HepG2 (cell line): ENCODE results near the gene AREL1. TPM values are rescaled to one million over a fixed set of nuclear protein-coding genes. Genes with fewer than 3 reads are reported as not detected.

Source experiments
- ATAC-seq: fragments of 200-7000 bp; cut with Tn5 transposase; 3 replicates; pipeline ENCODE4 v1.9.1; 2020; ENCODE audit warnings: mild to moderate bottlenecking, moderate library complexity
- BruUV-seq: library from RNA; stranded (reverse); fragments of 400-500 nt; replicated peaks from 2 replicates; lab custom pipeline; 2021; lab: Mats Ljungman, UMichigan
- CTCF ChIA-PET: fragments of 300-600 bp; formaldehyde crosslinking; extraction: SDS; loops from one replicate; lab custom pipeline; 2021; ENCODE audit warnings: low total read pairs, inconsistent platforms, low intra/inter-chr PET ratio; lab: Yijun Ruan, JAX
- POLR2A ChIA-PET: fragments of 350-600 bp; sonication (Branson Sonifier 250); formaldehyde crosslinking; loops from one replicate; lab custom pipeline; 2020; ENCODE audit warnings: antibody characterized with exemption, inconsistent platforms; lab: Yijun Ruan, JAX
- DNase-seq: peaks from one replicate; pipeline ENCODE4 v3.0.0-alpha.2; 2015; ENCODE audit warnings: low spot score
- FAIRE-seq: peaks from 3 replicates; lab custom pipeline; 2011; peaks lifted over from hg19 to GRCh38; lab: Jason Lieb, UNC
- H2AFZ ChIP-seq: one replicate; pipeline ENCODE4 v1.6.1; 2011; ENCODE audit warnings: low read length, inconsistent platforms
- H3K27ac ChIP-seq: fragments of 300-600 bp; 3 replicates; pipeline ENCODE4 v1.8.0; 2011; ENCODE audit warnings: mixed run types, mild to moderate bottlenecking, mixed read lengths, low read length, inconsistent platforms; ENCODE audit not compliant: insufficient read depth; ENCODE audit errors: extremely low read length
- H3K27me3 ChIP-seq, 2 experiments: fragments of 200-600 bp in 1 of 2; 2 replicates in 1 of 2; 3 replicates in 1 of 2; pipeline versions ENCODE4 v1.6.0 to v1.8.0; 2011; ENCODE audit warnings: low read length in 2 of 2, mild to moderate bottlenecking in 2 of 2, moderate library complexity in 2 of 2, inconsistent platforms in 1 of 2; ENCODE audit not compliant: insufficient read depth in 2 of 2, control insufficient read depth in 1 of 2
- H3K36me3 ChIP-seq, 2 experiments: fragments of 200-600 bp in 1 of 2; replicated peaks in 1 of 2; 2 replicates in 1 of 2; 3 replicates in 1 of 2; pipeline versions ENCODE4 v1.5.1 to v1.8.0; 2011; ENCODE audit warnings: low read length in 2 of 2, inconsistent platforms in 1 of 2; ENCODE audit not compliant: insufficient read depth in 2 of 2, control insufficient read depth in 1 of 2
- H3K4me1 ChIP-seq: 2 replicates; pipeline ENCODE4 v1.5.1; 2012; ENCODE audit warnings: low read length, inconsistent platforms; ENCODE audit not compliant: insufficient read depth
- H3K4me2 ChIP-seq: 2 replicates; pipeline ENCODE4 v1.6.0; 2011; ENCODE audit warnings: low read depth, low read length, inconsistent platforms
- H3K4me3 ChIP-seq, 3 experiments: fragments of 200-600 bp in 1 of 3; sonication (generic), shearing (Covaris generic) in 1 of 3; replicated peaks in 1 of 3; 2 replicates each; pipeline ENCODE4 v1.5.1; 2011 to 2016; ENCODE audit warnings: low read length in 3 of 3, inconsistent platforms in 2 of 3, low read depth in 2 of 3, mild to moderate bottlenecking in 2 of 3, control low read depth in 1 of 3, mixed read lengths in 1 of 3; ENCODE audit not compliant: insufficient read depth in 1 of 3
- H3K79me2 ChIP-seq: one replicate; pipeline ENCODE4 v1.6.1; 2011; ENCODE audit warnings: low read length, inconsistent platforms; ENCODE audit not compliant: insufficient read depth
- H3K9ac ChIP-seq: 2 replicates; pipeline ENCODE4 v1.6.0; 2011; ENCODE audit warnings: mild to moderate bottlenecking, low read depth, low read length, inconsistent platforms; ENCODE audit not compliant: insufficient read depth
- H3K9me3 ChIP-seq: 2 replicates; pipeline ENCODE4 v1.5.1; 2012; ENCODE audit warnings: mild to moderate bottlenecking, low read length
- H4K20me1 ChIP-seq: 2 replicates; pipeline ENCODE4 v1.6.0; 2011; ENCODE audit warnings: inconsistent platforms, mild to moderate bottlenecking, low read length, moderate library complexity; ENCODE audit not compliant: insufficient read depth
- HOXA5 ChIP-seq: sonication (generic); formaldehyde crosslinking; IDR thresholded peaks from 2 replicates; pipeline ENCODE4 v1.4.0; 2020; ENCODE audit warnings: missing genetic modification reagents
- POGZ ChIP-seq: sonication (generic); formaldehyde crosslinking; IDR thresholded peaks from 2 replicates; pipeline ENCODE4 v1.4.0; 2020; ENCODE audit warnings: mild to moderate bottlenecking, missing genetic modification reagents
- REPIN1 ChIP-seq: sonication (generic); formaldehyde crosslinking; IDR thresholded peaks from 2 replicates; pipeline ENCODE4 v1.8.0; 2022; ENCODE audit warnings: missing genetic modification reagents, low read depth, mild to moderate bottlenecking, borderline replicate concordance
- RFXAP ChIP-seq: sonication (generic); formaldehyde crosslinking; IDR thresholded peaks from 2 replicates; pipeline ENCODE4 v1.4.0; 2020; ENCODE audit warnings: missing genetic modification reagents, borderline replicate concordance
- TCF12 ChIP-seq, 2 experiments: fragments of 450-650 bp in 1 of 2; sonication (generic) in 1 of 2; formaldehyde crosslinking in 1 of 2; IDR thresholded peaks; 2 replicates each; pipeline versions ENCODE4 v1.6.1 to v1.8.0; 2017 to 2022; ENCODE audit warnings: antibody characterized with exemption in 1 of 2, mild to moderate bottlenecking in 1 of 2, missing genetic modification reagents in 1 of 2, moderate library complexity in 1 of 2
- ZNF629 ChIP-seq: sonication (generic); formaldehyde crosslinking; conservative IDR thresholded peaks from 2 replicates; pipeline ENCODE4 v1.5.0; 2020; ENCODE audit warnings: missing genetic modification reagents
- WGBS: methylation state at CpG from one replicate; pipeline ENCODE4 v1.1.6; 2017; ENCODE audit warnings: low lambda C conversion rate; 5-methylcytosine and 5-hydroxymethylcytosine counted together
- in situ Hi-C: cut with HindIII; loops from 2 replicates; pipeline ENCODE4 v1.10.0; 2017; ENCODE audit warnings: low pct_unique_long_range_greater_than_20kb; ENCODE audit not compliant: extremely low pct_ligation_motif_present
- intact Hi-C: fragments of 100-400 bp; cut with micrococcal nuclease; formaldehyde crosslinking; loops from one replicate; pipeline ENCODE4 v1.10.0; 2022; ENCODE audit not compliant: unreplicated experiment
- polyA plus RNA-seq, 8 experiments: library from polyadenylated mRNA; depleted of rRNA in 3 of 8; stranded (reverse) in 7 of 8; unstranded in 1 of 8; fragments of >200 nt; fragmentation: Illumina TruSeq in 4 of 8; extraction: Trizol in 4 of 8; gene quantifications; 2 replicates each; pipeline versions ENCODE4 v1.2.1 to v1.2.3, GENCODE V29; 2011 to 2016; ENCODE audit warnings: low read depth in 4 of 8, missing spikeins in 1 of 8, mixed read lengths in 1 of 8; ENCODE audit not compliant: insufficient read depth in 1 of 8
- total RNA-seq, 5 experiments: library from RNA; depleted of rRNA; stranded (reverse); fragments of >200 nt; fragmentation: Illumina TruSeq; extraction: Trizol; gene quantifications; 2 replicates each; pipeline ENCODE4 v1.2.3, GENCODE V29; 2016; ENCODE audit warnings: low read depth in 1 of 5
- TF ChIP-seq, protein P1 (sequence below): sonication (generic); formaldehyde crosslinking; IDR thresholded peaks from 2 replicates; pipeline ENCODE4 v1.9.0; 2022; ENCODE audit warnings: missing genetic modification reagents, mild to moderate bottlenecking, borderline replicate concordance
- TF ChIP-seq, protein P2 (sequence below): sonication (generic); formaldehyde crosslinking; IDR thresholded peaks from 2 replicates; pipeline ENCODE4 v1.4.0; 2020; ENCODE audit warnings: mild to moderate bottlenecking, missing genetic modification reagents, borderline replicate concordance

Gene AREL1
- total and polyA plus RNA-seq, 2 of the 13 experiments (the other 11 are each of a cell fraction or from before 2014, with no cell fraction given), result 21.3 to 25.4 TPM

- FAIRE-seq (no peak), DNase-seq (peak; percentile 8), ATAC-seq (no peak)
- in situ Hi-C loops (no loop called here), intact Hi-C loops (loop anchor here (2.0 kb wide), 1 partner anchor 51 kb away; the partner anchor contains the start of gene YLPM1)
- H3K4me1 ChIP-seq, result peaks cover 38% of the 10 kb centered on the region
- ChIA-PET POLR2A (interaction anchor here (0.8 kb wide), 1 partner anchor 100 kb away, joined by 3 read pairs; the partner anchor contains the start of gene LTBP2), CTCF (no interaction called here)
- H3K27me3 ChIP-seq, result no peaks in the 10 kb centered on the region; a peak in 1 of 5 replicates
- TF ChIP-seq REPIN1 (CRISPR knock-in tag) (no peak), ZNF629 (CRISPR knock-in tag) (0 out of 2 replicates have a peak, but pooled peaks have one; percentile 28)
- TF ChIP-seq, protein P1, sequence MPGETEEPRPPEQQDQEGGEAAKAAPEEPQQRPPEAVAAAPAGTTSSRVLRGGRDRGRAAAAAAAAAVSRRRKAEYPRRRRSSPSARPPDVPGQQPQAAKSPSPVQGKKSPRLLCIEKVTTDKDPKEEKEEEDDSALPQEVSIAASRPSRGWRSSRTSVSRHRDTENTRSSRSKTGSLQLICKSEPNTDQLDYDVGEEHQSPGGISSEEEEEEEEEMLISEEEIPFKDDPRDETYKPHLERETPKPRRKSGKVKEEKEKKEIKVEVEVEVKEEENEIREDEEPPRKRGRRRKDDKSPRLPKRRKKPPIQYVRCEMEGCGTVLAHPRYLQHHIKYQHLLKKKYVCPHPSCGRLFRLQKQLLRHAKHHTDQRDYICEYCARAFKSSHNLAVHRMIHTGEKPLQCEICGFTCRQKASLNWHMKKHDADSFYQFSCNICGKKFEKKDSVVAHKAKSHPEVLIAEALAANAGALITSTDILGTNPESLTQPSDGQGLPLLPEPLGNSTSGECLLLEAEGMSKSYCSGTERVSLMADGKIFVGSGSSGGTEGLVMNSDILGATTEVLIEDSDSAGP (CRISPR knock-in tag), result no peak
- no peak overlapping the region for H3K27ac ChIP-seq
- no peak overlapping the region for H2AFZ ChIP-seq
- H3K9me3 ChIP-seq, result no peaks in the 10 kb centered on the region
- peak overlapping the region; percentile 92 for H3K4me2 ChIP-seq
- H4K20me1 ChIP-seq, result no peaks in the 10 kb centered on the region
- H3K4me3 ChIP-seq, result peak overlapping the region; percentile 84 to 92 (median 86)
- 22% methylated on average over 5 of the region's 5 CpGs for WGBS
- no TSS peak for BruUV-seq
- peaks cover 68% of the 10 kb centered on the region for H3K79me2 ChIP-seq
- H3K36me3 ChIP-seq, result peaks cover 0 to 10% of the 10 kb centered on the region in 2 experiments; a peak in 3 of 5 replicates
- H3K9ac ChIP-seq, result peak overlapping the region; percentile 90
Measured at GRCh38 chr14:74711651-74712050, 1.2 kb downstream of the AREL1 start.

DNA sequence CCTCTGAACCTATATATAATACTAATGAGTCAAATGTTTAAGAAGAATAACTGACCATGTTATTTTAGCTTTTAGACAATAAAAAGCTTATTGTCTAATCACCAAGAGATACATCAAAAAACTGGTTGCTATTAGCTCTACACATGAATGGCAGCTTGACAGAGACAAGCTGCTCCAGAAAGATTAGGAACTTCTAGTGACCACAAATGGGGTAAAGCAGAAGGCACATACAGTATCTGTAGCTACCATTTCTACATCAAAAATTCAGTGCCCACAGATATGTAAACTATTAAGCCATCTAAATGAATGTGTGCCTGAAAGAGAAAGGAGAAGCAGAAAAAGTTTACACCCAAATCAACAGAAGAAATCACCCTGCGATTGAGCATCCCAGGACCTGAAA, 2.4 kb downstream of the AREL1 start:
- peaks cover 0 to 3% of the 10 kb centered on the region in 2 experiments; a peak in 3 of 5 replicates for H3K36me3 ChIP-seq
- no peak overlapping the region for H2AFZ ChIP-seq
- peaks cover 78% of the 10 kb centered on the region for H3K79me2 ChIP-seq
- no peaks in the 10 kb centered on the region for H3K9me3 ChIP-seq
- intact Hi-C loops, result no loop called here
- no peak overlapping the region for H3K4me3 ChIP-seq
- H4K20me1 ChIP-seq, result no peaks in the 10 kb centered on the region
- DNase-seq (no peak), FAIRE-seq (no peak), ATAC-seq (no peak)
- no peaks in the 10 kb centered on the region; a peak in 1 of 5 replicates for H3K27me3 ChIP-seq
- no peak overlapping the region for H3K27ac ChIP-seq
- no peak overlapping the region for H3K4me2 ChIP-seq
- POLR2A ChIA-PET, result no interaction called here
- H3K9ac ChIP-seq, result no peak overlapping the region
- CTCF ChIA-PET, result no interaction called here
- in situ Hi-C loops, result no loop called here
- no TSS peak for BruUV-seq
- WGBS, result 100% methylated on average over 1 of the region's 1 CpG
- peaks cover 38% of the 10 kb centered on the region for H3K4me1 ChIP-seq
- TF ChIP-seq RFXAP (CRISPR knock-in tag), result no peak
- TF ChIP-seq, protein P2, sequence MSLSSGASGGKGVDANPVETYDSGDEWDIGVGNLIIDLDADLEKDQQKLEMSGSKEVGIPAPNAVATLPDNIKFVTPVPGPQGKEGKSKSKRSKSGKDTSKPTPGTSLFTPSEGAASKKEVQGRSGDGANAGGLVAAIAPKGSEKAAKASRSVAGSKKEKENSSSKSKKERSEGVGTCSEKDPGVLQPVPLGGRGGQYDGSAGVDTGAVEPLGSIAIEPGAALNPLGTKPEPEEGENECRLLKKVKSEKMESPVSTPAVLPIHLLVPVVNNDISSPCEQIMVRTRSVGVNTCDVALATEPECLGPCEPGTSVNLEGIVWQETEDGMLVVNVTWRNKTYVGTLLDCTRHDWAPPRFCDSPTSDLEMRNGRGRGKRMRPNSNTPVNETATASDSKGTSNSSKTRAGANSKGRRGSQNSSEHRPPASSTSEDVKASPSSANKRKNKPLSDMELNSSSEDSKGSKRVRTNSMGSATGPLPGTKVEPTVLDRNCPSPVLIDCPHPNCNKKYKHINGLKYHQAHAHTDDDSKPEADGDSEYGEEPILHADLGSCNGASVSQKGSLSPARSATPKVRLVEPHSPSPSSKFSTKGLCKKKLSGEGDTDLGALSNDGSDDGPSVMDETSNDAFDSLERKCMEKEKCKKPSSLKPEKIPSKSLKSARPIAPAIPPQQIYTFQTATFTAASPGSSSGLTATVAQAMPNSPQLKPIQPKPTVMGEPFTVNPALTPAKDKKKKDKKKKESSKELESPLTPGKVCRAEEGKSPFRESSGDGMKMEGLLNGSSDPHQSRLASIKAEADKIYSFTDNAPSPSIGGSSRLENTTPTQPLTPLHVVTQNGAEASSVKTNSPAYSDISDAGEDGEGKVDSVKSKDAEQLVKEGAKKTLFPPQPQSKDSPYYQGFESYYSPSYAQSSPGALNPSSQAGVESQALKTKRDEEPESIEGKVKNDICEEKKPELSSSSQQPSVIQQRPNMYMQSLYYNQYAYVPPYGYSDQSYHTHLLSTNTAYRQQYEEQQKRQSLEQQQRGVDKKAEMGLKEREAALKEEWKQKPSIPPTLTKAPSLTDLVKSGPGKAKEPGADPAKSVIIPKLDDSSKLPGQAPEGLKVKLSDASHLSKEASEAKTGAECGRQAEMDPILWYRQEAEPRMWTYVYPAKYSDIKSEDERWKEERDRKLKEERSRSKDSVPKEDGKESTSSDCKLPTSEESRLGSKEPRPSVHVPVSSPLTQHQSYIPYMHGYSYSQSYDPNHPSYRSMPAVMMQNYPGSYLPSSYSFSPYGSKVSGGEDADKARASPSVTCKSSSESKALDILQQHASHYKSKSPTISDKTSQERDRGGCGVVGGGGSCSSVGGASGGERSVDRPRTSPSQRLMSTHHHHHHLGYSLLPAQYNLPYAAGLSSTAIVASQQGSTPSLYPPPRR (CRISPR knock-in tag), result no peak
- no peak for TF ChIP-seq POGZ (CRISPR knock-in tag)
- TF ChIP-seq TCF12 (IDR thresholded peaks at IDR 0.05), result no peak
- no peak for TF ChIP-seq TCF12 (CRISPR knock-in tag; IDR thresholded peaks at IDR 0.05)
- TF ChIP-seq HOXA5 (CRISPR knock-in tag), result no peak
